Mesenchymal stem cell (in vitro differentiated cells and primary cell): Measurements from ENCODE around the gene VAMP1.

Experiments
- DNase-seq: peaks from one replicate; pipeline ENCODE4 v3.0.0-alpha.2; 2013
- H2AFZ ChIP-seq: one replicate; pipeline ENCODE4 v1.6.1; 2013; ENCODE audit warnings: low read depth, mild to moderate bottlenecking, control low read depth, inconsistent platforms, low read length, moderate library complexity
- H2AK5ac ChIP-seq: 2 replicates; pipeline ENCODE4 v1.6.1; 2013; ENCODE audit warnings: low read length, moderate library complexity, mild to moderate bottlenecking, inconsistent platforms; ENCODE audit not compliant: severe bottlenecking
- H2BK120ac ChIP-seq: one replicate; pipeline ENCODE4 v1.6.1; 2013; ENCODE audit warnings: low read depth, mild to moderate bottlenecking, inconsistent platforms, low read length, moderate library complexity
- H2BK12ac ChIP-seq, 2 experiments: one replicate each; pipeline ENCODE4 v1.6.1; 2013; ENCODE audit warnings: inconsistent platforms in 2 of 2, low read length in 2 of 2, mild to moderate bottlenecking in 2 of 2, moderate library complexity in 2 of 2, control low read depth in 1 of 2
- H2BK15ac ChIP-seq: one replicate; pipeline ENCODE4 v1.6.1; 2013; ENCODE audit warnings: mild to moderate bottlenecking, low read depth, inconsistent platforms; ENCODE audit not compliant: poor library complexity, severe bottlenecking
- H2BK5ac ChIP-seq: 2 replicates; pipeline ENCODE4 v1.6.1; 2013; ENCODE audit warnings: low read depth, mild to moderate bottlenecking, low read length, control low read depth, inconsistent platforms; ENCODE audit not compliant: poor library complexity, severe bottlenecking
- H3K14ac ChIP-seq, 2 experiments: one replicate each; pipeline ENCODE4 v1.6.1; 2013; ENCODE audit warnings: inconsistent platforms in 2 of 2, low read length in 2 of 2, control low read depth in 1 of 2, mild to moderate bottlenecking in 1 of 2, moderate library complexity in 1 of 2
- H3K18ac ChIP-seq, 2 experiments: one replicate each; pipeline ENCODE4 v1.6.1; 2013; ENCODE audit warnings: inconsistent platforms in 2 of 2, low read length in 2 of 2, control low read depth in 1 of 2, low read depth in 1 of 2, mild to moderate bottlenecking in 1 of 2
- H3K23ac ChIP-seq, 2 experiments: one replicate each; pipeline ENCODE4 v1.6.1; 2013; ENCODE audit warnings: inconsistent platforms in 2 of 2, low read length in 2 of 2, mild to moderate bottlenecking in 2 of 2, moderate library complexity in 2 of 2, control low read depth in 1 of 2
- H3K27ac ChIP-seq: 2 replicates; pipeline ENCODE4 v1.5.1; 2013; ENCODE audit warnings: mild to moderate bottlenecking, moderate library complexity, low read length, control low read depth, inconsistent platforms; ENCODE audit not compliant: poor library complexity, severe bottlenecking
- H3K27me3 ChIP-seq, 2 experiments: 2 replicates each; pipeline versions ENCODE4 v1.6.1 to v1.7.0; 2013; ENCODE audit warnings: low read length in 2 of 2, mild to moderate bottlenecking in 2 of 2, moderate library complexity in 2 of 2, control low read depth in 1 of 2, inconsistent platforms in 1 of 2; ENCODE audit not compliant: control insufficient read depth in 1 of 2, insufficient read depth in 1 of 2
- H3K36me3 ChIP-seq, 2 experiments: 2 replicates each; pipeline versions ENCODE4 v1.6.1 to v1.7.0; 2013; ENCODE audit warnings: low read length in 2 of 2, control low read depth in 1 of 2, inconsistent platforms in 1 of 2, low read depth in 1 of 2, mild to moderate bottlenecking in 1 of 2; ENCODE audit not compliant: insufficient read depth in 2 of 2, control insufficient read depth in 1 of 2
- H3K4ac ChIP-seq, 2 experiments: one replicate each; pipeline ENCODE4 v1.6.1; 2013; ENCODE audit warnings: inconsistent platforms in 2 of 2, low read length in 2 of 2, mild to moderate bottlenecking in 2 of 2, moderate library complexity in 2 of 2, control low read depth in 1 of 2, low read depth in 1 of 2
- H3K4me1 ChIP-seq: 2 replicates; pipeline ENCODE4 v1.6.1; 2013; ENCODE audit warnings: low read depth, low read length, control low read depth; ENCODE audit not compliant: control insufficient read depth, insufficient read depth
- H3K4me2 ChIP-seq: 2 replicates; pipeline ENCODE4 v1.6.1; 2013; ENCODE audit warnings: low read length, mild to moderate bottlenecking, inconsistent platforms; ENCODE audit not compliant: poor library complexity, severe bottlenecking
- H3K4me3 ChIP-seq, 2 experiments: 2 replicates each; pipeline versions ENCODE4 v1.5.1 to v1.7.0; 2013; ENCODE audit warnings: low read length in 2 of 2, mild to moderate bottlenecking in 2 of 2, control low read depth in 1 of 2, low read depth in 1 of 2; ENCODE audit not compliant: insufficient read depth in 1 of 2
- H3K79me1 ChIP-seq: replicated peaks from 2 replicates; pipeline ENCODE4 v1.6.1; 2013; ENCODE audit warnings: mild to moderate bottlenecking, control low read depth, low read length, inconsistent platforms; ENCODE audit not compliant: poor library complexity, severe bottlenecking
- H3K9ac ChIP-seq: 2 replicates; pipeline ENCODE4 v1.7.0; 2013; ENCODE audit warnings: mild to moderate bottlenecking, low read length, moderate library complexity
- H3K9me3 ChIP-seq: 2 replicates; pipeline ENCODE4 v1.7.0; 2013; ENCODE audit warnings: mild to moderate bottlenecking, low read length; ENCODE audit not compliant: control insufficient read depth
- H4K8ac ChIP-seq: one replicate; pipeline ENCODE4 v1.6.1; 2013; ENCODE audit warnings: inconsistent platforms, mild to moderate bottlenecking, low read length, moderate library complexity
- H4K91ac ChIP-seq: one replicate; pipeline ENCODE4 v1.6.1; 2013; ENCODE audit warnings: mild to moderate bottlenecking, low read length, inconsistent platforms
- WGBS: methylation state at CpG from one replicate; pipeline ENCODE4 v1.1.7; 2013; ENCODE audit warnings: mixed read lengths; 5-methylcytosine and 5-hydroxymethylcytosine counted together

The VAMP1 gene

DNA sequence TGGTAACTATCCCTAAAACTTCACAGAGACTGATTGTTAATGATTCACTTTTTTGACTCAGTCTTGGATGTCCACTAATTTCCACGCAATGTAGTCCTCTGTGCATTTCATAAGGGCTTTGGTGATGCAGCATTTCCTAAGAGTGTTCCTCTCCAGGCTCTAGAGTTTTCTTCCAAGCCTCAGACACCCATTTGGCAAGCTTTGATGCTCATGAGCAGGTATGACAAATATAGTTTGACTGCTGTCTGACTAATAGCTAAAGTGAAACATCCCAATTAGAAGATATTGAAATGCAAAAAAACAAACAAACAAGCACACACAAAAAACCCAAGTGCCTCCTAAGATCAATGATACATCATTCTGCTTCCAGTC, 1.5 kb upstream of the VAMP1 start:
- H2BK15ac ChIP-seq, result no peak overlapping the region
- no peak overlapping the region for H3K18ac ChIP-seq
- no peak overlapping the region for H3K27ac ChIP-seq
- H3K9me3 ChIP-seq, result no peaks in the 10 kb centered on the region
- no peak overlapping the region for H4K8ac ChIP-seq
- H3K4me1 ChIP-seq, result peaks cover 7% of the 10 kb centered on the region
- H3K27me3 ChIP-seq, result no peaks in the 10 kb centered on the region
- DNase-seq, result peak; percentile 35
- no peak overlapping the region for H3K23ac ChIP-seq
- H2AFZ ChIP-seq, result no peak overlapping the region
- no peak overlapping the region for H2BK12ac ChIP-seq
- H3K36me3 ChIP-seq, result no peaks in the 10 kb centered on the region
- 100% methylated on average over 1 of the region's 1 CpG for WGBS
- no peak overlapping the region for H4K91ac ChIP-seq
- no peak overlapping the region for H2BK120ac ChIP-seq
- H2AK5ac ChIP-seq, result no peak overlapping the region
- no peak overlapping the region for H3K14ac ChIP-seq
- H2BK5ac ChIP-seq, result no peak overlapping the region
- H3K79me1 ChIP-seq, result peaks cover 7% of the 10 kb centered on the region
- H3K4ac ChIP-seq, result no peak overlapping the region
- H3K4me2 ChIP-seq, result no peak overlapping the region
- peak overlapping the region; percentile 89 for H3K9ac ChIP-seq
- H3K4me3 ChIP-seq, result no peak overlapping the region

GRCh38 chr12:6469609-6470374, 685 bp downstream of the VAMP1 start:
- Histone ChIP-seq H3K4me2 (peak overlapping the region; percentile 69), H3K4ac (no peak overlapping the region), H2AK5ac (no peak overlapping the region), H3K4me3 (peak overlapping the region; percentile 65 to 90), H3K14ac (peak overlapping the region in 1 of 2 experiments; percentile 89), H3K9me3 (no peaks in the 10 kb centered on the region), H4K8ac (no peak overlapping the region), H3K27ac (no peak overlapping the region), H3K4me1 (peaks cover 7% of the 10 kb centered on the region), H3K36me3 (peaks cover 7 to 16% of the 10 kb centered on the region in 2 experiments), H2BK15ac (no peak overlapping the region), H4K91ac (no peak overlapping the region), H3K23ac (no peak overlapping the region), H3K9ac (peak overlapping the region; percentile 89), H2AFZ (peak overlapping the region; percentile 62), H2BK12ac (no peak overlapping the region), H3K27me3 (no peaks in the 10 kb centered on the region), H3K18ac (peak overlapping the region in 1 of 2 experiments; percentile 79), H2BK5ac (no peak overlapping the region), H2BK120ac (no peak overlapping the region), H3K79me1 (peaks cover 15% of the 10 kb centered on the region)
- 31% methylated on average over 12 of the region's 16 CpGs for WGBS
- peak; percentile 10 for DNase-seq

DNA sequence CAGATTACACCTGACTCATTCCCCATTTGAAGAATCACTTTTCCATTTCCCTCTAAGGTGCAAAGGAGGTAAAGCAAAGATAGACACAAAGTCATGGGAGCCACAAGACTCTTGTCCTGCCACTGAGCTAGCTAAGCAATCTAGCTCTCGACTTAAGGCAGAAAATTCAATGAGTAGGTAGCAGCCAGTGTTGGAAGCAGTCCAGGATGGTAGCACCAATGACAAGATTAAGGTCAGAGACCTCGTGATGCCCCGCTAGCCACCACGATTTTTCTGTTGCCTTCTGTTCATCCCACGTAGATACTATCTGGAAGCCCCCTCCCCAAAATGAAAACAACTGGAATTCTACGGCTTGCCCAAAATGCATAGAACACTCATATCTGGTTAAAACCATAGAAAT, 1.4 kb downstream of the VAMP1 start:
- H2BK12ac ChIP-seq, result no peak overlapping the region
- 97% methylated on average over 5 of the region's 6 CpGs for WGBS
- H3K4ac ChIP-seq, result no peak overlapping the region
- H2BK5ac ChIP-seq, result no peak overlapping the region
- H2AFZ ChIP-seq, result no peak overlapping the region
- H2BK120ac ChIP-seq, result no peak overlapping the region
- peak overlapping the region in 1 of 2 experiments; percentile 90 for H3K4me3 ChIP-seq
- H2AK5ac ChIP-seq, result no peak overlapping the region
- H4K91ac ChIP-seq, result no peak overlapping the region
- no peak for DNase-seq
- H3K27ac ChIP-seq, result no peak overlapping the region
- no peak overlapping the region for H3K23ac ChIP-seq
- H3K18ac ChIP-seq, result no peak overlapping the region
- peaks cover 14 to 23% of the 10 kb centered on the region in 2 experiments for H3K36me3 ChIP-seq
- H3K9me3 ChIP-seq, result no peaks in the 10 kb centered on the region
- no peaks in the 10 kb centered on the region for H3K27me3 ChIP-seq
- no peak overlapping the region for H4K8ac ChIP-seq
- H3K4me2 ChIP-seq, result no peak overlapping the region
- H3K9ac ChIP-seq, result peak overlapping the region; percentile 89
- H2BK15ac ChIP-seq, result no peak overlapping the region
- no peak overlapping the region for H3K14ac ChIP-seq
- peaks cover 7% of the 10 kb centered on the region for H3K4me1 ChIP-seq
- peaks cover 15% of the 10 kb centered on the region for H3K79me1 ChIP-seq

GRCh38 chr12:6468283-6468575, 2.2 kb downstream of the VAMP1 start:
- no peak overlapping the region for H2BK15ac ChIP-seq
- H2AFZ ChIP-seq, result no peak overlapping the region
- H3K9me3 ChIP-seq, result no peaks in the 10 kb centered on the region
- H3K9ac ChIP-seq, result peak overlapping the region; percentile 89
- no peak overlapping the region for H2BK120ac ChIP-seq
- peak; percentile 15 for DNase-seq
- H2BK12ac ChIP-seq, result no peak overlapping the region
- H3K4ac ChIP-seq, result no peak overlapping the region
- peaks cover 7% of the 10 kb centered on the region for H3K4me1 ChIP-seq
- no peak overlapping the region for H2AK5ac ChIP-seq
- no peak overlapping the region for H3K27ac ChIP-seq
- H4K8ac ChIP-seq, result no peak overlapping the region
- no peak overlapping the region for H3K18ac ChIP-seq
- no peak overlapping the region for H2BK5ac ChIP-seq
- peaks cover 19 to 32% of the 10 kb centered on the region in 2 experiments for H3K36me3 ChIP-seq
- no peak overlapping the region for H3K4me2 ChIP-seq
- peaks cover 17% of the 10 kb centered on the region for H3K79me1 ChIP-seq
- no peak overlapping the region for H3K14ac ChIP-seq
- H3K4me3 ChIP-seq, result peak overlapping the region in 1 of 2 experiments; percentile 90
- H4K91ac ChIP-seq, result no peak overlapping the region
- no peaks in the 10 kb centered on the region for H3K27me3 ChIP-seq
- peak overlapping the region in 1 of 2 experiments; percentile 14 for H3K23ac ChIP-seq
